ENCODE measurements around the gene VAV2.

Gene VAV2

DNA sequence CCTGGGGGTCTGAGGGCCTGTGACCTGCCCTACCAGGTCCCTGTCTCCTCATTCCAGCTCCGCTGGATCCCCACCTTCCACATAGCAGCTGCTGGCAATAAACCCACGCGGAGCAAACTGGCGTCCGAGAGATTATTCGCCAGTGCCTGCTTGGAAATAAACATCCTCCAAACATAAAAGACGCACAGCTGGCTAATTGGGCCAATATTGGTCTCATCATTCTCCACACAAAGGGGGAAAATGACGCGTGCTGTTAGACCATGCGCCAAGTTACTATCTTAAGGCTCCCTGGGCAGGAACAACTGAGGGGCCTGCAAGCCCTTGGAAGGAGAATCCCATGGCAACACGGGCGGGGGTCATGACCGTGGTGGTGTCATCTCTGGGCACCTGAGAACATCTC lies 180.7 kb downstream of the VAV2 start:
- DNase-seq = no peak

DNA sequence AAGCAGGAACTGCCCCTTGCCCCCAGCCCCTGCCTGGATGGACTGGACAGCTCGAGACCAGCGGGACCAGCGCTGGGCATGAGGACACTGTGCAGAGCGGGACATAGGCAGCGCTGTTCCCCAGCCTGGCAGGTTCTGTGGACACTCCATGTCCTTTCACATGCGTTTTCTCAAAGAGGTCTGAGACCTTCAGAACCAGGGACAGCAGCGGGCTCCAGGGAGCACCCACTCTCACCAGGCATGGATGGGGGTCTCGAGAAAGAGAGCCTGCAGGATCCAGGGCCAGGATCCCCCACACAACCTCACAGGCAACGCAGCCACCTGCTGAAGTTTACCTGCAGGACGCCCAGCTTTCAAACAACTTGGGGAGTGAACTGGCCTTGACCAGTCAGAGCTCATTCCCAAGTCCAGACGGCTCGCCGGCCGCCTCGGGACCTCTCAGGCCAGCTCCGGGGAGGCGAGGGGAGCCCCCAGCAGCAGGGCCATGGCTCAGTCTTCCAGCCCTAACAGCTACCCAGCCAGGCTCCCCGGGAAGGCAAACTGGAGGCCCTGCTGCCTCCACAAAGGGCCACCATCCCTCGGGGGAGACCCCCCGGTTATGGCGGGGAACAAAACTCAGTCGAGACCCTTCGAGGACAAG lies 181.4 kb downstream of the VAV2 start:
- no peak for DNase-seq

DNA sequence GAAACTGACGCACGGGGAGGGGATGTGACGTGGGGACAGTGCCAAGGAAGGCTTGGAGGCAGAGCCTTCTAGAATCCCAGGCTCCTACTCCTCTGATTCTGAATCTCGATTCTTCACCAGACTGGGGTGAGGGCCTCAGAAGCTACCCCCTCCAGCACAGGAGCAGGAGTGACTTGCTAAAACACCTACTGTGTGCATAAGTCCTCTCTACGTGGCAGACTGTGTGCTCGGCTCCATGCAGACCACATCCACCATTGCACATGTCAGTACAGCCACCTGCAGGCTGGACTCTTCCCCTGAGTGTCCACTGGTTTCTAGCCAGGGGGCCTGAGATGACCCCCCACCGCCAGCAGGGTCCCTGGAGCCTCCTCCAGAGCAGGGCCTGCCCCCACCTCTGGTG lies 182.8 kb downstream of the VAV2 start:
- DNase-seq = no peak

DNA sequence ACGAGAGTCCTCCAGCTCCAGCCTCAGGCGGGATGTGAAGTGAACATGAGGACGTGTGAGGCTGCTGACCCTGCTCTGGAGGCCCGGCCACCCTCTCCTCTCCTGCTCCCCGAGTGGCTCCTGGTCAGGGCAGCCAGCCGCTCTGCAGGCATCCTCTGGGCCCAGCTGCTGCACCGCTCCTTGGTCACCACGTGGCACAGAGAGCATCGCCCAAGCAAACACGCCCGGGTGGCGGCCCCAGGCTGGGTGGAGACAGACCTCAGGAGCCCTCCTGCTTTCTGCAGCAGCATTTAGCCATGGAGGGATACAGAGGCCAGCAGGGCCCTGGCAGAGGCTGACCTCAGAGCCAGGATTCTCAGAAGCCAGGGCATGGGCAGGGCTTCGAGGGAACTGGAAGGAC lies 184.3 kb downstream of the VAV2 start:
- no peak for DNase-seq

DNA sequence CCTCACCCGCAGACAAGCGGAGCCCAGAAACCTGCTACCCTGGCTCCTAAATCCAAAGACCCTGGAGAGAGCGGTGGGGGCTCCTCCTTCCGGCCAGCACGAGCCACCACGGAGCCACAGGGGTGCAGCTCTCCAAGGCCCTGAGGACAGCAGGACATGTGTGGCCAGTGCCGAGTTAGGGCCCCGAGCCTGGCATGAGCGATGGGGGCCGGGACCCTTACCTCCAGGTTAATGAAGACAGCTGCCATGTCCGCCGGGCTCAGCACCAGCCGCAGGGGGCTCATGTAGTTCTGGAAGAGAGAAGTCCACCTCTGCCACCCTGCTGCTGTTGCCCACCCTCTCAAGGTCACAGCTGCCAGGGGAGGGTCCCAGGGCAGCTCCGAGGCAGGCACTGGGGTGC lies 185.1 kb downstream of the VAV2 start:
- no peak for DNase-seq

DNA sequence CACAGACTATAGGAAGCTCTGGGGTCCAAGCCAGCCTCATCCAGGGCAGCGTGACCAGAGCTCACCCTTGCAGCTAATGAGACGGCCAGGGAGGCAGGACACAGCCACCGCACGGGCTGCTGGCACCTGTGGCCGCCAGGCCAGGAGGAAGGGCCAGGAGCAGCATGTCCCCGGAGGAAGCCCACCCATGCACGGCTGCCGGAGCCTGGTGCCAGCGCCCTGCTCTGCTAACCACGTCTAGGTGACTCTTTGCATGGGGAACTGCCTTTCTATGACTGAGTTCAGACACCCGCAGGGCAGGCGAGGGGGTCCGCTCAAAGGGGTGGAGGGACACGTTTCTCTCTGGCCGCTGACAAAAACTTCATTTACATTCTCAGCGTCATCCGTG lies 185.5 kb downstream of the VAV2 start:
- no peak for DNase-seq

DNA sequence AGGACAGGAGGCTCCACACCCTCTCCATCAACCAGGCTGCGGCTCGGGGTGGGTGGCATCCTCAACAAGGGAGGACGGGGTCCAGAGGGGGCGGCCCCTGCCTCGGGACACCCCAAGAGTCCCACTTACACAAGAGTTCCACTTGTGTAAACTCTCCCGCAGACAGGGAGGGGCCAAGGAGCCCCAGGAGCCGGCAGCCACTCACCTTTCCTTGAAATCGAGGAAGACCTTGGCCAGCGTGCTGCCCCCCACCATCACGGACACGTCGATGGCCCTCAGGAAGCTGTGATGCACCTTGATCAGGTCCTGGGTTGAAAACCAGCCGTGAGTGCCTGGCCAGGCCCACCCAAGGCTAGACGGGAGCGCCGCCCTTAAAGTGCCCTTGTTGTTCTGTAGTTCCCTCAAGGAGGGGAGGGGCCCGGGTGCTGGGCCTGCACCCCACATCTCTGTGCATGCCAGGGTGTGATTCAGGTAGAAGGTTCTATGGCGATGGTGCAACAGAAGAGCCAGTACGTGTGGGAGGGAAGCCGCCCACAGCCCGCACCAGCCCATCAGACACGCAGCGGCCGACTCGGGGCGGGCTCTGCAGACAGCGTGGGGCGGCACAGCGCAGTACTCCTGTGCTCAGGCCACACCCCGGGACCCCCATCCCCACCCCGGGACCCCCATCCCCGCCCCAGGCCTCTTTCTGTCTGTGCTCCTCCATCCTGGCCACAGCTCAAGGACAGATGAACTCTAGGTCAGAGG lies 186.1 kb downstream of the VAV2 start:
- DNase-seq = no peak

DNA sequence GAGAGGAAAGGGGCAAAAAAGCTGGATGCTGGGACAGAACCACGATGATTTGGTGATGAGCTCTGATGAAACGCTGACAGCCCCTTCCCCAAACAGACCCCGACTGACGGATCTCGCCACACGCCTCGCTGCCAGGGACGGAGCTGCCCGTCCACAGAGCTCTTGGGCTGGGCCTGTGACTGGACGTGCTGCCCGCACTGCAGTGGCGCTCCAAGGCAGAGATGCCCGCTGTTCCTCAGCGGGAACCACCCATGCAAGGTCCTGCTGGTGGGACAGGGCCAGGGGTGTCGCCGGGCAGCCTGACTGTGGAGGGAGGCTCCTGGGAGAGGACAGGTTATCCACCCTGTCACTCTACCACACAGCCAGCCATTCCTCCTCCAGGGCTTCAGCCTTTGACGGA lies 187.9 kb downstream of the VAV2 start:
- no peak for DNase-seq

DNA sequence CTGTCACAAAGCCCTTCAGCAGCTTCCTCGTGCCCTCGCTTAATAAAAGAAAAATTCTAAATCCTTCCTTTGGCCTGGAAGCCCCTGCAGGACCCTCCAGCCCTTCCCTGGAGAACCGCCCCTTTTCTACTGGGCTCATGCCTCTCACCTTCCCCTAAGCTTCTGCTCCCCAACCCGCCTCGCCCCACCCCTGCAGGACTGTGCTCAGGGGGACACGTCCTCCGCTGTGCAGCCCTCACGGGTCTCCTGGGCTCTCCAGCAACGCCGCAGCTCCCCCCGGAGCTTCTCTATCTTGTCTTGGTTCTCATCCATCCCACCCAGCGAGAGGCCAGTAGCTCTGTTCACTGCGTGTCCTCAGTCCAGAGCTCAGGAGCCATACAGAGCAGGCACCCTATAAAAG lies 188.4 kb downstream of the VAV2 start:
- DNase-seq = no peak

DNA sequence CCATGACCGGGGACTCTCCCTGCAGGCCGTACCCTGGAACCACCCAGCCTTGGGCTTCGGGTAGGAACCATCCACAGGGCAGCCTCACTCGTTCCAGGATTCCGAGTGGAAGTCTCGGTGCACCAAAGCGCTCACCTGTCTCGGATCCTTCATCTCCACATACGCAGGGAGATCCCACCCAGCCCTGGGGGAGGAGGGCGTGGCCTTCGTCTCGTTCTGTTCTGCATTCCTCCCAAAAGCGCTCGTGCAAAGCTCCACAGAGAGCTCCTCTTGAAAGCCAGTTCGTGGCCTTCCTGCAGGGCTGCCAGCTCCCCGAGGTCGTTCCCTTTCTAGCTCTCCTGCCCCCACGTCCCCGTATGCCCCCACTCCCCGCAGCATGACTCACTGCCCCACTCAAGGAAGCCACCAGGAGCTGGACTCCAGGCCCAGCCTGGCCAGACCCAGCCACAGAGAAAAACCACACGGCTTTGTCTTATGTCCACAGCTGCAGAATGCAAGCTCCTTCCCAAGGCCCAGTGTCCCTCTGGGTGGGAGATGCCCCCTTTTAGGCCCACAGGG lies 189.0 kb downstream of the VAV2 start:
- DNase-seq = no peak

DNA sequence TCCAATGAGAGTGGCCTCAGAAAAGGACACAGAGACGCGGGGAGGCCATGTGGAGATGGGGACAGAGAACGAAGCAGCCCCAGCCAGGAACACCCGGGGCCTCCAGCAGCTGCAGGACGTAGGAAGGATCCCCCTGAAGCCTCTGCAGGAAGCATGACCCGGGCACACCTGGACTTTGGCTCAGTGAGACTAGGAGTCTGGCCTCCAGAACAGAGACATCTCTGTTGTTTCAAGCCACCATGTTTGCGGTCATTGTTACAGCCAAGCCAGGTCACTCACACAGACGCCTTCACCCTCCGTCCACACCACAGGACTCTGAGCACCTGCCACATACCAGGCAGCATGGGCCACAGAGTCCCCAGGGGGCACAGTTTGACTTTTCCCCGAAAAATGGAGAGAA lies 190.4 kb downstream of the VAV2 start:
- DNase-seq = no peak

DNA sequence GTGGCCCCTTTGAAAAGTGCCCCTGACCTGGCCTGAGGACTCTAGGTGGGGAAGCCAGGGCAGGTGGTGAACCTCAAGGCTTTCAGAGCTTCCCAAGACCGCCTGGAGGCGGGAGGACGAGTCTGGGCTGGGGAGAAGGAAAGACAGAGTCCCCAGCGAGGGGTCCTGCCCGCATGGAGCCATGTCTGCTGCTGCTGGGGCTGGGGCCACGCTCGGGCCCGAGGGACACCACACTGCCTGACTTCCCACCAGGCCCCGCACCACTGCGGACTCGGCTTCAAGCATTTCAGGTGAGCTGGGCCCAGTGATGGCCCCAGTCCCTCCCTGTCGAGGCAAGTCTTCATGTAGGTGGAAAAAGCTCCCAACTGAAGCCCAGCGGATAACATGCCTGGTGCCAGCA lies 191.9 kb downstream of the VAV2 start:
- DNase-seq = no peak

DNA sequence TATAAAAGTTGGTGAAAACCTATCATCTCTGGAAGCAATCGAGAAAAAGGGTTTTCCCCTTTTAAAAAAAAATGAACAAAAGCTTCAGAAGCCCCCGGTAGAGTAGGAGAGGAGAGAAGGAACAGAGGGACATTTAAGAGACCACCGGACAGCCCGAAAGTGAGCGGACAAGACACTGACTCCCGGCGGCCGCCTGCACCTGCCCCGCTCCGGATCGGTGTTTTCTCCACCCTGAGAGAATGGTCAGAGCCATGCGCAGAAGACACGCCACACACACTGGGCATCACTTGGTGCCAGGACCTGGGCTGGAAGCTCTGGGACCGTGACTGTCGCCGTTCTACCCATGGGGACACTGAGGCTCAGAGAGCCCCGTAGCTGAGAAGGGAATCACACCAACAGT lies 192.4 kb downstream of the VAV2 start:
- no peak for DNase-seq

DNA sequence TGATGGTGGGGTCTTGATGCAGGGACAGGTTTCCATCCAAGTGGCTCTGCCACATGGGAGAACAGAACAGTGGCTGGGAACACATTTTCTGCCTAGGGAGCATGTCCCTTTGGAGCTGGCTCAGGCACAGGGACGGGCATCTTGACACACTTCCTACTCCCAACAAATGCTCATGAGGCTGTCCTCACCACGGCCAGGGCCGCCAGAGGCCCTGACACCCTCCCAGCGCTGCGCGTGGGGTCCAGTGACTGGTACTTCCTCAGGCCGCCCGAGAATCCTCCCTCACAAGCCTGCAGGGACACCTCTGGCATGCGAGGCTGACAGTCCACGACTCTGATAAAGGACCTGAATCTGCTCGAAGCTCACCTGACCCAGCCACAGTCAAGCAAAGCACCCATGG lies 193.0 kb downstream of the VAV2 start:
- DNase-seq = no peak

DNA sequence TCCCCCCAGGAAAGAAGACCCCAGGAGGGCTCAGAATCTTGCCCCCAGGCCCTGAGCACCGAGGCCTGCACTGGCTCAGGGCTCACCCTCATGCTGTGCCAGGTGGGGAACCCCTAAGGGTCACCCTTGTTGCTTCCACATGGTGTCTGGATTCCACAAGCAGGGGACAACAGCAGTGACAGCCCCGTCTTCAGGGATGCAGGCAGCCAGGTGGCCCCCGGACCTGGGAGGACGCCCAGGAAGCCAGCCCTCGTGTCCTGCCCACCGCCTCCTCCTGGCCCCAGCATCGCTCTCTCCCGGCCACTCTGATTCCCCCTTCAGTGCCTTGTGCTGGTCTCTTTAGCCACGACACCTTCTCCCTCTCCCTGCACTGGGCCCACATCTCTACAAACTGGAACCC lies 194.0 kb downstream of the VAV2 start:
- DNase-seq = no peak

DNA sequence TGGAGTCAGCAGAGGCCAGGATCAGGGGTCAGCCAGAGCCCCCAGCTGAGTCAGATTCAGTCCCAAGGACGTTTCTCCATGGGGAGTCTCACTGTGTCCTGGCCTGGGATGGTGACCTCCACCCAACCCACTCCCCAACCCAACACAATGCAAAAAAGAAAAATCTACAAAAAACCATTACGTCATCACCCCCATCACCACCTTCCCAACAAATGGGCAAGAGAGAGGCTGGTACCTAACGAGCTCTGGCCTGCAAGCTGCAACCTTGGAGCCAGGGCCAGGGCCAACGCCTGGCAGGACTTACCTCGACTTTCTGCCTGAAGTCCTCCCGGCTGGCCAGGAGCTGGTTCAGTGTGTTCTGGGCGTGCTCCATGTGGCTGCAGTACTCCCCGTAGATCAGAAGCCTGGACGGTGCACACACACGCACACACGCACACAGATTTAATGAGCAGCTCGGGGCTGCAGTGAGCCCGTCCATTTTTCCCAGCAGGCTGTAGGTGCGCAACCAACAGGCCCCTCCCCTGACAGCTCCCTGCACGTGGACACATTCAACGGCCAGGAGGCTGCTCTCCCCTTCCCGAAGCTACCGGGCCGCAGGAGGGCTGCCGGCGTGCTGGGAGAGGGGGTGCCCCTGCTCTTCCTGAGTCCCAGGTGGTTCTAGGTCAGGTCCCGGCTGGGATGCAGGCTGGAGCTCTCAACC lies 194.6 kb downstream of the VAV2 start:
- no peak for DNase-seq

DNA sequence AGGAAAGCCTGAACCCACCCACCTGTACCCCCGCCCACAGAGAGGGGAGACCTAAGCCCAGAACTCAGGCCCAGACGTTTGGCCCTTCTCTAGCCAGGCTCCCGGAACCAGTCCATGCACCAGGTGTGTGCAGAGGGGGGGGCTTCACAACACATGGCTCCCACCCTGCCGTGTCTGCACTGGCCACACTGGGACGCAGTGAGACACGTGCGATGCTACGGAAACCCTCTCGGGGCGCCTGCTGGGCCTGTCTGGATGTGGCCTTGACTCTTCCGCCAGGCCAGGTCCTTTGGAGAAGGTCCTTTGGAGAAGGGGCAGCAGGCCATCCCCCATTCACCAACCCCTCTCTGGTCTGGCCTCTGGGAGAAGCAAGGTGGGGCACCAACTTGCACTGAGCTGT lies 195.6 kb downstream of the VAV2 start:
- DNase-seq = no peak

DNA sequence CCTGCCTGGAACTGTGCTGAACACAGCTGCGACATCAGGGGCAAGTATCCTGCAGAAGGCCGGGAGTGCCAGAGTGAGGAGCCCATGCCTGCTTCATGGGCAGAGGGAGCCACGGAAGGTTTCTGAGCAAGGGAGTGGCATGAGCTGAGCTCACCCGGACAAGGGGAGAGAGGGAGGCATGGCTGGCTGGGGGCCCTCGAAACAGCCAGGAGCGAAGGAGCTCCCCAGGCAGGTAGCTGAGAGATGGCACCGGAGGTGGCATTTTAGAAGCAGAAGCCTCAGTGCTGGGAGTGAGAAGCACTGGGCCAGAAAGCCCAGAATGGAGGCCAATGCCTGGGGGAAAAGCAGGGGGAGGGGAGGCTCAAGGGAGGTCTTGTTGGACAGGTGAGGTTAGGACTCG lies 197.1 kb downstream of the VAV2 start:
- DNase-seq = no peak

DNA sequence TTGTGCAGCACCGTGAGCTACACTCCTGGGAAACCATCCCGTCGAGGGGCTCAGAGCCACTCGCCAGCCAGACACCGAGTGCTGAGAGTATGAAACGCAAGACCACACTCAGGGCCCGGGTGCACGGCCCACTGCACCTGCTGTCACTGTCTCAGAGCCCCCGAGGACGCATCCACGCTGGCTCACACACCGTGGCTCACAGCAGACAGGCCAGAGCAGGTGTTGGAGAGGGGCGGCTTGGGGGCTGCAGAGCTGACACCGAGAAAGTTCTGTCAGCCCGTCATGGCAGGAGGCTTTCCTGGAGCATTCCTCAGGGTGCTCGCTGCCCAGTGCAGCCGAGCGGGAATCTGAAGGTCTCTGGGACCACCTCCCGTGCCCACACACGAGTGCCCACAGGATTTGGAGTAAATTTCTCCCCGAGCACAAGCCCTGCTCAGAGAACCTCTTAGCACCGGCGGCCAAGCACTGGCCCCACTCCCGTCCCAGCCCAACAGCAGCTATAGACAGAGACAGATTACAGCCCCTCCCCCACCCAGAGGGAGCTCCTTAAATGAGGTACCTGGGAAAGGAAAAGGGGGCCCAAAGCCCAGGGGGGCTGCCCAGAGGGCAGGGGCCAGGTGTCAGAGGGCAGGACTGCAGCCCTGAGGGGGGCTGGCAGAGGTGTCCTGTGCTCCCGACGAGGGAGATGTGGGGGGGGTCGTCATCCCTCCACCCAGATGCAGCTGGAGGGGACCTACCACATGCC lies 197.9 kb downstream of the VAV2 start:
- DNase-seq = no peak

DNA sequence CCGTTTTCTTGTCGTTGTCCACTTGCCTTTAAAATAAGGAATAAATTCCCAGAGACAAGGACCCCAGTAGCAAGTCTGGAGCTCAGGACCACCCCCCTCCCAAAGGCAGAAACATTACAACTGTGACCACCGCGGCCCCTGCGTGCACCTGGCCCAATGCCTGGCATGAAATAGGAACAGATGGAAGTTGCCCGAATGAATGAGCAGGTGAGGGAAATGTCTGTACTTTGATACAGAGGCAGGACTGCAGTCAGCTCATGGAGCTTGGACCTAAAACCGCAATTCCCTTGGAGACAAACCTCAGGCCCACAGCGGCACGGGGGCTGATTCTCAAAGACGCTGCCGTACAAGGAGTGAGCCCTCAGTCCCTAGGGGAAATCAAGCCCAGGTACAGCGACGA lies 198.7 kb downstream of the VAV2 start:
- DNase-seq = no peak

DNA sequence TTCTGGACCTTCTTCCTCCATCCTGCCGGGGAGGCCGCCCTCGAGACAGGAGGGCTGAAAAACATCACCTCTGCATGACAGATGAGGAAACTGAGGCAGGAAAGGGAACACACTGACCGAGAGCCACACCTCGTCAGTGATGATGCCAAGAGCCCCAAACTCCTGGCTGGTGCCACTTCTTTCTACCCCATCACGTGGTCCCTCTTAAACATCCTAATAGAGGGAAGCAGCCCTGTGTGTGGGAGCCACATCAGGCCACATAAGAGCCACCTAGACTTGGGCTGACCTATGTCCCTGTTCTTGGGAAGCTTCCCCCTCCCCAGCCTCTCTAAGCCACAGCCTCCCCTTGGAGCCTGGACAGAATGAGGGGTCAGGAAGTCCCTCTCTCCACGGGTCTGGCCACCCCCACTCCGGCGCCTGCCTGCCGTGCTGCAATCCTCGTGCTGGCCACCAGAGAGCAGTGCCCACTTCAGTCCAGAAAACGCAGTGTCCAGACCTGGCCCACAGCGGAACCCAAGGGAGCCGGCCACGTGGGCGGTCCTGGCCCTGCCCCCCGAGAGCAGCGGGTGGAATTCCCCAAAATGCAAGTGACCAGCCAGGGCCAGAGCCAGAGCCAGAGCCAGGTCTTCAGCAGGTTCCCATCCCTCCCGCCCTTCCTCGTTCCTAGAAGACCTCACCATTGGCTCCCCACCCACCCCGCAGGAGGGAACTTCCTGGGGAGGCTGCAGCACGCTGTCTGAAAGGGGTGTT lies 199.2 kb downstream of the VAV2 start:
- DNase-seq = peak; percentile 64
